BJ (cell line): ENCODE data around the gene WDR20. TPM values are rescaled to one million over a fixed set of nuclear protein-coding genes. Genes with fewer than 3 reads are reported as not detected.
"Not testable (repeated sequence)": the region's sequence is repeated elsewhere in the genome, so short reads cannot be mapped to it uniquely, and the experiment has no call there.

Source experiments
- CTCF ChIA-PET: fragments of 350-600 bp; formaldehyde crosslinking; extraction: SDS; loops from one replicate; lab custom pipeline; 2021; ENCODE audit warnings: antibody characterized with exemption, inconsistent platforms; lab: Yijun Ruan, JAX
- POLR2A ChIA-PET: fragments of 300-600 bp; sonication (Branson Sonifier 250); formaldehyde crosslinking; extraction: SDS; loops from one replicate; lab custom pipeline; 2021; ENCODE audit warnings: antibody characterized with exemption; lab: Charles Lee
- DNase-seq: peaks from one replicate; pipeline ENCODE4 v3.0.0-alpha.2; 2011; ENCODE audit warnings: low read depth
- H3K27me3 ChIP-seq: 2 replicates; pipeline ENCODE4 v1.6.0; 2011; ENCODE audit warnings: low read length; ENCODE audit not compliant: control insufficient read depth, insufficient read depth
- H3K36me3 ChIP-seq: 2 replicates; pipeline ENCODE4 v1.5.1; 2011; ENCODE audit warnings: low read length; ENCODE audit not compliant: control insufficient read depth, insufficient read depth
- H3K4me3 ChIP-seq: 2 replicates; pipeline ENCODE4 v1.5.1; 2011; ENCODE audit warnings: low read depth, mild to moderate bottlenecking, control low read depth, low read length
- CTCF ChIP-seq: IDR thresholded peaks from 2 replicates; pipeline ENCODE4 v1.5.1; 2011; ENCODE audit warnings: low read depth, mild to moderate bottlenecking, control low read depth, inconsistent platforms, low read length, moderate library complexity; ENCODE audit not compliant: insufficient read depth
- polyA plus RNA-seq: library from polyadenylated mRNA; depleted of rRNA; stranded (reverse); fragments of >200 nt; gene quantifications from 2 replicates; pipeline ENCODE4 v1.2.3, GENCODE V29; 2011

WDR20 gene
- polyA plus RNA-seq, 1 experiment, result 18.3 TPM

DNA sequence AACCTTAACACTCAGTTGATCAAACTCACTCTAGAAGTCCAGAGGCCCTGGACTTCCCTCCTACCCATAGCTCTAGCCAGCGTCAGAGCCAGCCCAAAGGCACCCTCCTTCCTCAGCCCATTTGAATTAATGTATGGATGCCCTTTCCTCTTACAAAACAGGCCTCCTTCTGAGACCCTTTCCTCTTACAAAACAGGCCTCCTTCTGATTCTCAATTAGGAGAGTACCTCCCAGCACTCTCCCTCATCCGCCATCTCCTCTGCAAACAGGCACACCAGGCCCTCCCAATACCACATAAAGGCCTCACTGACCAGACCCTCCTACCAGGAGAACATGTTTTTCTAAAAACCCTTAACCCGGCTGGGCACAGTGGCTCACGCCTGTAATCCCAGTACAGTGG is 99.5 kb downstream of the WDR20 start:
- TF ChIP-seq CTCF, result no peak
- H3K4me3 ChIP-seq, result no peak overlapping the region
- no peak for DNase-seq
- no peaks in the 10 kb centered on the region for H3K27me3 ChIP-seq
- POLR2A ChIA-PET, result no interaction called here
- CTCF ChIA-PET, result interaction anchor here (3.8 to 4.4 kb wide), 2 partner anchors 66 to 75 kb away, joined by 17 to 41 read pairs; partner anchors contain the start of gene MOK
- no peaks in the 10 kb centered on the region for H3K36me3 ChIP-seq

GRCh38 chr14:102240481-102240880 is 100.8 kb downstream of the WDR20 start:
- H3K36me3 ChIP-seq, H3K27me3 ChIP-seq, POLR2A ChIA-PET, H3K4me3 ChIP-seq, CTCF ChIA-PET, DNase-seq: not testable (repeated sequence)

DNA sequence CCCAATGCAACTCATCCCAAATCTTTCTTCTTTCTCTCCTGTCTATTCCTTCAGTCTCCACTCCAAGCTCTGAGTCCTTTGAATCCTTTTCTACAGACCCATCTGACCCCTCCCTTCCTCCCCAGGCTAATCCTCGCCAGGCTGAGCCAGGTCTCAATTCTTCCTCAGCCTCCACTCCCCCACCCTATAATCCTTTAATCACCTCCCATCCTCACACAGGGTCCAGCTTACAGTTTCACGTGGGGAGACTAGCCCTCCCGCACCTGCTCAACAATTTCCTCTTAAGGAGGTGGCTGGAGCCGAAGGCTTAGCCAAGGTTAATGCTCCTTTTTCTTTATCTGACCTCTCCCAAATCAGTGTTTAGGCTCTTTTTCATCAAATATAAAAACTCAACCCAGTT is 101.5 kb downstream of the WDR20 start:
- DNase-seq, result no peak
- no peaks in the 10 kb centered on the region for H3K36me3 ChIP-seq
- POLR2A ChIA-PET, result no interaction called here
- H3K4me3 ChIP-seq, result no peak overlapping the region
- CTCF ChIA-PET, result no interaction called here
- no peak for TF ChIP-seq CTCF
- H3K27me3 ChIP-seq, result no peaks in the 10 kb centered on the region

GRCh38 chr14:102243795-102244194 is 104.1 kb downstream of the WDR20 start:
- CTCF ChIA-PET, result interaction anchor here (1.5 kb wide), 1 partner anchor 71 kb away, joined by 4 read pairs; no protein-coding TSS in a partner anchor
- H3K27me3 ChIP-seq, DNase-seq, POLR2A ChIA-PET, H3K36me3 ChIP-seq, H3K4me3 ChIP-seq: not testable (repeated sequence)

DNA sequence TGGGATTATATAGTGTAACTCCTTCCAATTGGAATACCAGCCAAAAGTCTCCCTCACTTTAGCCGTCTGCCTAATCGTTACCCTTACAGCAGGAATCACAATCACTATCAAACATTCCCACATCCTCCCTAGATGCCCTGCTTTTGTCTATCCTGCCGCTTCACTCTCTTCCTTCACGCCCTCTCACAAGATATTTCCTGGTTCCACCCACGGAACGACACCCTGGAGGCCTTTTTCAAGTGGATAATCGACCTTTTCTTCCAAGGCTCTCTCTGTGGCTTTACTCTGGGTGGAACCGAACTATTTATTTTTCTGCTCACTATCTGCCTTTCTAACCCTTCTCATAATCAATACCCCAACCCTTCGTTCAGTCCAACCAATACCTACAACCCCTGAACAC is 106.4 kb downstream of the WDR20 start:
- no peak for DNase-seq
- Histone ChIP-seq H3K4me3 (no peak overlapping the region), H3K36me3 (peaks cover 5% of the 10 kb centered on the region), H3K27me3 (no peaks in the 10 kb centered on the region)
- ChIA-PET CTCF (no interaction called here), POLR2A (no interaction called here)
- no peak for TF ChIP-seq CTCF

- ChIA-PET POLR2A (no interaction called here), CTCF (interaction anchor here (1.1 kb wide), 1 partner anchor 66 kb away, joined by 3 read pairs; no protein-coding TSS in a partner anchor)
- Histone ChIP-seq H3K27me3 (no peaks in the 10 kb centered on the region), H3K36me3 (peaks cover 5% of the 10 kb centered on the region), H3K4me3 (no peak overlapping the region)
- no peak for DNase-seq
- no peak for TF ChIP-seq CTCF
Observed at GRCh38 chr14:102248121-102248520, 108.4 kb downstream of the WDR20 start.
